HepG2 (cell line): ENCODE measurements around the gene CTDSP2. TPM values are rescaled to one million over a fixed set of nuclear protein-coding genes. Genes with fewer than 3 reads are reported as not detected.

ENCODE experiments used
- ATAC-seq: fragments of 200-7000 bp; cut with Tn5 transposase; 3 replicates; pipeline ENCODE4 v1.9.1; 2020; ENCODE audit warnings: mild to moderate bottlenecking, moderate library complexity
- BruUV-seq: library from RNA; stranded (reverse); fragments of 400-500 nt; replicated peaks from 2 replicates; lab custom pipeline; 2021; lab: Mats Ljungman, UMichigan
- CTCF ChIA-PET: fragments of 300-600 bp; formaldehyde crosslinking; extraction: SDS; loops from one replicate; lab custom pipeline; 2021; ENCODE audit warnings: low total read pairs, inconsistent platforms, low intra/inter-chr PET ratio; lab: Yijun Ruan, JAX
- POLR2A ChIA-PET: fragments of 350-600 bp; sonication (Branson Sonifier 250); formaldehyde crosslinking; loops from one replicate; lab custom pipeline; 2020; ENCODE audit warnings: antibody characterized with exemption, inconsistent platforms; lab: Yijun Ruan, JAX
- DNase-seq: peaks from one replicate; pipeline ENCODE4 v3.0.0-alpha.2; 2015; ENCODE audit warnings: low spot score
- FAIRE-seq: peaks from 3 replicates; lab custom pipeline; 2011; peaks lifted over from hg19 to GRCh38; lab: Jason Lieb, UNC
- H2AFZ ChIP-seq: one replicate; pipeline ENCODE4 v1.6.1; 2011; ENCODE audit warnings: low read length, inconsistent platforms
- H3K27ac ChIP-seq: fragments of 300-600 bp; 3 replicates; pipeline ENCODE4 v1.8.0; 2011; ENCODE audit warnings: mixed run types, mild to moderate bottlenecking, mixed read lengths, low read length, inconsistent platforms; ENCODE audit not compliant: insufficient read depth; ENCODE audit errors: extremely low read length
- H3K27me3 ChIP-seq, 2 experiments: fragments of 200-600 bp in 1 of 2; 2 replicates in 1 of 2; 3 replicates in 1 of 2; pipeline versions ENCODE4 v1.6.0 to v1.8.0; 2011; ENCODE audit warnings: low read length in 2 of 2, mild to moderate bottlenecking in 2 of 2, moderate library complexity in 2 of 2, inconsistent platforms in 1 of 2; ENCODE audit not compliant: insufficient read depth in 2 of 2, control insufficient read depth in 1 of 2
- H3K36me3 ChIP-seq, 2 experiments: fragments of 200-600 bp in 1 of 2; replicated peaks in 1 of 2; 2 replicates in 1 of 2; 3 replicates in 1 of 2; pipeline versions ENCODE4 v1.5.1 to v1.8.0; 2011; ENCODE audit warnings: low read length in 2 of 2, inconsistent platforms in 1 of 2; ENCODE audit not compliant: insufficient read depth in 2 of 2, control insufficient read depth in 1 of 2
- H3K4me1 ChIP-seq: 2 replicates; pipeline ENCODE4 v1.5.1; 2012; ENCODE audit warnings: low read length, inconsistent platforms; ENCODE audit not compliant: insufficient read depth
- H3K4me2 ChIP-seq: 2 replicates; pipeline ENCODE4 v1.6.0; 2011; ENCODE audit warnings: low read depth, low read length, inconsistent platforms
- H3K4me3 ChIP-seq, 3 experiments: fragments of 200-600 bp in 1 of 3; sonication (generic), shearing (Covaris generic) in 1 of 3; replicated peaks in 1 of 3; 2 replicates each; pipeline ENCODE4 v1.5.1; 2011 to 2016; ENCODE audit warnings: low read length in 3 of 3, inconsistent platforms in 2 of 3, low read depth in 2 of 3, mild to moderate bottlenecking in 2 of 3, control low read depth in 1 of 3, mixed read lengths in 1 of 3; ENCODE audit not compliant: insufficient read depth in 1 of 3
- H3K79me2 ChIP-seq: one replicate; pipeline ENCODE4 v1.6.1; 2011; ENCODE audit warnings: low read length, inconsistent platforms; ENCODE audit not compliant: insufficient read depth
- H3K9ac ChIP-seq: 2 replicates; pipeline ENCODE4 v1.6.0; 2011; ENCODE audit warnings: mild to moderate bottlenecking, low read depth, low read length, inconsistent platforms; ENCODE audit not compliant: insufficient read depth
- H3K9me3 ChIP-seq: 2 replicates; pipeline ENCODE4 v1.5.1; 2012; ENCODE audit warnings: mild to moderate bottlenecking, low read length
- H4K20me1 ChIP-seq: 2 replicates; pipeline ENCODE4 v1.6.0; 2011; ENCODE audit warnings: inconsistent platforms, mild to moderate bottlenecking, low read length, moderate library complexity; ENCODE audit not compliant: insufficient read depth
- ATF7 ChIP-seq, 2 experiments: fragments of 450-650 bp in 1 of 2; sonication (generic) in 1 of 2; formaldehyde crosslinking in 1 of 2; IDR thresholded peaks; 2 replicates each; pipeline versions ENCODE4 v1.4.0 to v1.6.1; 2016 to 2020; ENCODE audit warnings: antibody characterized with exemption in 1 of 2, mild to moderate bottlenecking in 1 of 2, missing genetic modification reagents in 1 of 2
- ATRX ChIP-seq: sonication (generic); formaldehyde crosslinking; IDR thresholded peaks from 2 replicates; pipeline ENCODE4 v1.4.0; 2020; ENCODE audit warnings: missing genetic modification reagents, borderline replicate concordance
- HNF4G ChIP-seq, 2 experiments: sonication (generic) in 1 of 2; formaldehyde crosslinking in 1 of 2; IDR thresholded peaks; 2 replicates each; pipeline versions ENCODE4 v1.4.0 to v1.6.1; 2011 to 2020; ENCODE audit warnings: borderline replicate concordance in 2 of 2, low read depth in 2 of 2, mild to moderate bottlenecking in 2 of 2, low read length in 1 of 2, missing genetic modification reagents in 1 of 2, moderate library complexity in 1 of 2
- MTF2 ChIP-seq: sonication (generic); formaldehyde crosslinking; IDR thresholded peaks from 2 replicates; pipeline ENCODE4 v1.5.0; 2020; ENCODE audit warnings: missing genetic modification reagents, borderline replicate concordance
- NFIC ChIP-seq: IDR thresholded peaks from 2 replicates; pipeline ENCODE4 v1.6.1; 2012; ENCODE audit warnings: mild to moderate bottlenecking, low read length, inconsistent platforms
- PCBP2 ChIP-seq: fragments of 200-400 bp; formaldehyde crosslinking; optimal IDR thresholded peaks from 2 replicates; pipeline ENCODE3; 2018; ENCODE audit warnings: low read length, low read depth; ENCODE audit not compliant: poor library complexity, severe bottlenecking
- POGZ ChIP-seq: sonication (generic); formaldehyde crosslinking; IDR thresholded peaks from 2 replicates; pipeline ENCODE4 v1.4.0; 2020; ENCODE audit warnings: mild to moderate bottlenecking, missing genetic modification reagents
- RBM39 ChIP-seq: fragments of 200-400 bp; formaldehyde crosslinking; IDR thresholded peaks from one replicate; pipeline ENCODE4 v1.6.1; 2018; ENCODE audit warnings: antibody characterized with exemption, mild to moderate bottlenecking, low read depth, low read length; ENCODE audit not compliant: poor library complexity, severe bottlenecking
- ZFP37 ChIP-seq: sonication (generic); formaldehyde crosslinking; IDR thresholded peaks from 2 replicates; pipeline ENCODE4 v1.4.0; 2020; ENCODE audit warnings: missing genetic modification reagents, borderline replicate concordance
- ZNF326 ChIP-seq: sonication (generic); formaldehyde crosslinking; IDR thresholded peaks from 2 replicates; pipeline ENCODE4 v1.4.0; 2020; ENCODE audit warnings: missing genetic modification reagents, borderline replicate concordance
- ZNF460 ChIP-seq: sonication (generic); formaldehyde crosslinking; IDR thresholded peaks from 2 replicates; pipeline ENCODE4 v1.5.1; 2020; ENCODE audit warnings: missing genetic modification reagents, mild to moderate bottlenecking, borderline replicate concordance
- ZNF484 ChIP-seq: sonication (generic); formaldehyde crosslinking; IDR thresholded peaks from 2 replicates; pipeline ENCODE4 v1.5.1; 2020; ENCODE audit warnings: mild to moderate bottlenecking, low read depth, missing genetic modification reagents, borderline replicate concordance
- ZNF614 ChIP-seq: IDR thresholded peaks from 2 replicates; pipeline ENCODE4 v1.6.1; 2018; ENCODE audit warnings: missing biosample characterization, missing genetic modification reagents, inconsistent platforms, borderline replicate concordance
- WGBS: methylation state at CpG from one replicate; pipeline ENCODE4 v1.1.6; 2017; ENCODE audit warnings: low lambda C conversion rate; 5-methylcytosine and 5-hydroxymethylcytosine counted together
- in situ Hi-C: cut with HindIII; loops from 2 replicates; pipeline ENCODE4 v1.10.0; 2017; ENCODE audit warnings: low pct_unique_long_range_greater_than_20kb; ENCODE audit not compliant: extremely low pct_ligation_motif_present
- intact Hi-C: fragments of 100-400 bp; cut with micrococcal nuclease; formaldehyde crosslinking; loops from one replicate; pipeline ENCODE4 v1.10.0; 2022; ENCODE audit not compliant: unreplicated experiment
- polyA plus RNA-seq, 8 experiments: library from polyadenylated mRNA; depleted of rRNA in 3 of 8; stranded (reverse) in 7 of 8; unstranded in 1 of 8; fragments of >200 nt; fragmentation: Illumina TruSeq in 4 of 8; extraction: Trizol in 4 of 8; gene quantifications; 2 replicates each; pipeline versions ENCODE4 v1.2.1 to v1.2.3, GENCODE V29; 2011 to 2016; ENCODE audit warnings: low read depth in 4 of 8, missing spikeins in 1 of 8, mixed read lengths in 1 of 8; ENCODE audit not compliant: insufficient read depth in 1 of 8
- total RNA-seq, 5 experiments: library from RNA; depleted of rRNA; stranded (reverse); fragments of >200 nt; fragmentation: Illumina TruSeq; extraction: Trizol; gene quantifications; 2 replicates each; pipeline ENCODE4 v1.2.3, GENCODE V29; 2016; ENCODE audit warnings: low read depth in 1 of 5
- TF ChIP-seq, protein P1 (sequence below): IDR thresholded peaks from 2 replicates; pipeline ENCODE4 v1.6.1; 2012; ENCODE audit warnings: inconsistent platforms
- TF ChIP-seq, protein P2 (sequence below): sonication (generic); formaldehyde crosslinking; IDR thresholded peaks from 2 replicates; pipeline ENCODE4 v1.4.0; 2020; ENCODE audit warnings: missing genetic modification reagents
- TF ChIP-seq, protein P3 (sequence below): sonication (generic); formaldehyde crosslinking; IDR thresholded peaks from 2 replicates; pipeline ENCODE4 v1.8.0; 2022; ENCODE audit warnings: mild to moderate bottlenecking, missing genetic modification reagents, moderate library complexity
- TF ChIP-seq, protein P4 (sequence below): sonication (generic); formaldehyde crosslinking; IDR thresholded peaks from 2 replicates; pipeline ENCODE4 v1.5.1; 2020; ENCODE audit warnings: missing genetic modification reagents, mild to moderate bottlenecking, borderline replicate concordance
- TF ChIP-seq, protein P5 (sequence below): sonication (generic); formaldehyde crosslinking; IDR thresholded peaks from 2 replicates; pipeline ENCODE4 v1.4.0; 2020; ENCODE audit warnings: mild to moderate bottlenecking, low read depth, missing genetic modification reagents

Gene CTDSP2
- total and polyA plus RNA-seq, 2 of the 13 experiments (the other 11 are each of a cell fraction or from before 2014, with no cell fraction given): 38.1 to 82.5 TPM

DNA sequence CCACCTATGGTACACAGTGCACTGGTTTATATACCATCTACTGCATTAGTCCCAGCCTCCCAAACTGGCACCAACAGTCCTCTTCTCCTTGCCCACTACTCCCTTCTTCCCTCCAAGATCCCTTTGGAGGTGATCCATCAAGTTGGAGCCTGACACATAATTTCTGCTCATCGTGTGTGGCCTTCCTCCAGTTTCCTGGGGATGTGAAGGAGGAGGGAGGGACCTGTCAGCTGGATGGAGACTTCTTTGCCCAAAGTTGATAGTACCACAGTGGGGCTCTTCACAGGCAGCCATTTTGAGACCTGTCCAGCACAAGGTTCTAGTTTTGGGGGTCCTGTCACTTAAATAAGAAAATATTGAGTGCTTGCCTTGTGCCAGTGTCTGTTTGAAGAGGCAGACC, 17.1 kb upstream of the CTDSP2 start:
- Histone ChIP-seq H3K79me2 (no peaks in the 10 kb centered on the region), H3K9me3 (no peaks in the 10 kb centered on the region)
- TF ChIP-seq POGZ (CRISPR knock-in tag) (no peak), RBM39 (no peak), ATF7 (IDR thresholded peaks at IDR 0.05) (no peak), ATF7 (CRISPR knock-in tag; IDR thresholded peaks at IDR 0.05) (no peak), ZFP37 (no peak), ZNF484 (no peak), MTF2 (no peak), ZNF460 (CRISPR knock-in tag) (no peak), ATRX (CRISPR knock-in tag) (no peak), PCBP2 (no peak), NFIC (no peak), ZNF614 (CRISPR knock-in tag) (no peak), ZNF326 (CRISPR knock-in tag) (no peak), HNF4G (IDR thresholded peaks at IDR 0.05; ENCODE audit: borderline replicate concordance, low read depth, low read length) (no peak), HNF4G (CRISPR knock-in tag; IDR thresholded peaks at IDR 0.05; ENCODE audit: borderline replicate concordance, low read depth) (no peak)
- TF ChIP-seq, protein P1, sequence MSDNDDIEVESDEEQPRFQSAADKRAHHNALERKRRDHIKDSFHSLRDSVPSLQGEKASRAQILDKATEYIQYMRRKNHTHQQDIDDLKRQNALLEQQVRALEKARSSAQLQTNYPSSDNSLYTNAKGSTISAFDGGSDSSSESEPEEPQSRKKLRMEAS: no peak
- TF ChIP-seq, protein P2, sequence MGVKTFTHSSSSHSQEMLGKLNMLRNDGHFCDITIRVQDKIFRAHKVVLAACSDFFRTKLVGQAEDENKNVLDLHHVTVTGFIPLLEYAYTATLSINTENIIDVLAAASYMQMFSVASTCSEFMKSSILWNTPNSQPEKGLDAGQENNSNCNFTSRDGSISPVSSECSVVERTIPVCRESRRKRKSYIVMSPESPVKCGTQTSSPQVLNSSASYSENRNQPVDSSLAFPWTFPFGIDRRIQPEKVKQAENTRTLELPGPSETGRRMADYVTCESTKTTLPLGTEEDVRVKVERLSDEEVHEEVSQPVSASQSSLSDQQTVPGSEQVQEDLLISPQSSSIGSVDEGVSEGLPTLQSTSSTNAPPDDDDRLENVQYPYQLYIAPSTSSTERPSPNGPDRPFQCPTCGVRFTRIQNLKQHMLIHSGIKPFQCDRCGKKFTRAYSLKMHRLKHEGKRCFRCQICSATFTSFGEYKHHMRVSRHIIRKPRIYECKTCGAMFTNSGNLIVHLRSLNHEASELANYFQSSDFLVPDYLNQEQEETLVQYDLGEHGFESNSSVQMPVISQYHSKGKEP (CRISPR knock-in tag): no peak
- TF ChIP-seq, protein P3, sequence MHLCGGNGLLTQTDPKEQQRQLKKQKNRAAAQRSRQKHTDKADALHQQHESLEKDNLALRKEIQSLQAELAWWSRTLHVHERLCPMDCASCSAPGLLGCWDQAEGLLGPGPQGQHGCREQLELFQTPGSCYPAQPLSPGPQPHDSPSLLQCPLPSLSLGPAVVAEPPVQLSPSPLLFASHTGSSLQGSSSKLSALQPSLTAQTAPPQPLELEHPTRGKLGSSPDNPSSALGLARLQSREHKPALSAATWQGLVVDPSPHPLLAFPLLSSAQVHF (CRISPR knock-in tag): no peak
- TF ChIP-seq, protein P4, sequence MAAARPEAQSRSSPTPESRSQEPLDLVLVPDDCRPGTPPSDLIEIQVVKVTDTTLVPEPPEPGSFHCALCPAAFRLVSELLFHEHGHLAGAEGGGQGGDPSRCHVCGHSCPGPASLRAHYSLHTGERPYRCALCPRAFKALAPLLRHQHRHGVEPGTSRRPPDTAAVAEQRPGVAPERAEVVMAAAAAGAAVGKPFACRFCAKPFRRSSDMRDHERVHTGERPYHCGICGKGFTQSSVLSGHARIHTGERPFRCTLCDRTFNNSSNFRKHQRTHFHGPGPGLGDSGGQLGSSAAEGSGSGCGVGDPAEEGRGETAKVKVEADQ (CRISPR knock-in tag): no peak
- TF ChIP-seq, protein P5, sequence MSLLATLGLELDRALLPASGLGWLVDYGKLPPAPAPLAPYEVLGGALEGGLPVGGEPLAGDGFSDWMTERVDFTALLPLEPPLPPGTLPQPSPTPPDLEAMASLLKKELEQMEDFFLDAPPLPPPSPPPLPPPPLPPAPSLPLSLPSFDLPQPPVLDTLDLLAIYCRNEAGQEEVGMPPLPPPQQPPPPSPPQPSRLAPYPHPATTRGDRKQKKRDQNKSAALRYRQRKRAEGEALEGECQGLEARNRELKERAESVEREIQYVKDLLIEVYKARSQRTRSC: no peak
- TF ChIP-seq, all 625 proteins: peak for 0
- BruUV-seq: no TSS peak
- DNase-seq (no peak), FAIRE-seq (no peak), ATAC-seq (no peak)
- Histone ChIP-seq H3K36me3 (no peaks in the 10 kb centered on the region), H3K9ac (no peak overlapping the region), H3K4me2 (no peak overlapping the region), H3K27ac (no peak overlapping the region), H3K4me1 (peaks cover 15% of the 10 kb centered on the region), H3K4me3 (no peak overlapping the region), H2AFZ (no peak overlapping the region), H4K20me1 (no peaks in the 10 kb centered on the region), H3K27me3 (peaks cover 5 to 63% of the 10 kb centered on the region in 2 experiments; a peak in 4 of 5 replicates)
- intact Hi-C loops (no loop called here), in situ Hi-C loops (no loop called here)
- ChIA-PET POLR2A (no interaction called here), CTCF (no interaction called here)
- WGBS: 50% methylated on average over 1 of the region's 1 CpG
